Cardiac muscle cell (in vitro differentiated cells and primary cell): Measurements from ENCODE around the gene RELN. TPM values are rescaled to one million over a fixed set of nuclear protein-coding genes. Genes with fewer than 3 reads are reported as not detected.

Source experiments
- DNase-seq, 2 donors: peaks; one replicate each; pipeline versions ENCODE4 v3.0.0 to v3.0.0-alpha.2; 2010 to 2017; ENCODE audit warnings: low read depth in 1 of 2, low spot score in 1 of 2
- H3K27ac ChIP-seq: fragments of 200-600 bp; sonication (generic); 2 replicates; pipeline ENCODE4 v1.5.1; 2016
- H3K27me3 ChIP-seq: fragments of 200-600 bp; sonication (generic); 2 replicates; pipeline ENCODE4 v1.6.0; 2016; ENCODE audit warnings: control low read depth
- H3K36me3 ChIP-seq: fragments of 200-600 bp; sonication (generic); 2 replicates; pipeline ENCODE4 v1.5.1; 2016; ENCODE audit warnings: control low read depth
- H3K4me1 ChIP-seq: fragments of 200-600 bp; sonication (generic); 2 replicates; pipeline ENCODE4 v1.8.1; 2017; ENCODE audit warnings: low read depth, mild to moderate bottlenecking, mixed run types
- H3K4me3 ChIP-seq: fragments of 200-600 bp; sonication (generic); 2 replicates; pipeline ENCODE4 v1.5.1; 2016; ENCODE audit warnings: mild to moderate bottlenecking
- H3K9me3 ChIP-seq: fragments of 200-600 bp; sonication (generic); 2 replicates; pipeline ENCODE4 v1.5.1; 2017; ENCODE audit warnings: low read depth, mild to moderate bottlenecking, control low read depth
- CTCF ChIP-seq: IDR thresholded peaks from 2 replicates; pipeline ENCODE4 v1.5.1; 2012; ENCODE audit warnings: low read depth, mild to moderate bottlenecking, low read length
- polyA plus RNA-seq: library from polyadenylated mRNA; unstranded; fragments of >200 nt; fragmentation: Nextera tagmentation; extraction: Ambion mirVana; gene quantifications from 2 replicates; pipeline ENCODE4 v1.2.1, GENCODE V29; 2016
- total RNA-seq: library from RNA; depleted of rRNA; stranded (reverse); fragments of >200 nt; gene quantifications from 2 replicates; pipeline ENCODE4 v1.2.3, GENCODE V29; 2016

Gene RELN
- total and polyA plus RNA-seq, 2 experiments from 2014 or later, result 19.2 to 46.9 TPM

GRCh38 chr7:103609778-103610177, 379.7 kb downstream of the RELN start:
- DNase-seq, result no peak
- no peaks in the 10 kb centered on the region for H3K36me3 ChIP-seq
- no peak overlapping the region for H3K4me3 ChIP-seq
- no peak overlapping the region for H3K27ac ChIP-seq
- no peak for TF ChIP-seq CTCF
- peaks cover 13% of the 10 kb centered on the region for H3K4me1 ChIP-seq
- H3K9me3 ChIP-seq, result no peaks in the 10 kb centered on the region
- H3K27me3 ChIP-seq, result no peaks in the 10 kb centered on the region

GRCh38 chr7:103605640-103606039, 383.8 kb downstream of the RELN start:
- H3K27me3 ChIP-seq, result no peaks in the 10 kb centered on the region
- TF ChIP-seq CTCF, result no peak
- DNase-seq, result no peak
- H3K27ac ChIP-seq, result no peak overlapping the region
- H3K4me3 ChIP-seq, result no peak overlapping the region
- no peaks in the 10 kb centered on the region for H3K36me3 ChIP-seq
- H3K4me1 ChIP-seq, result no peaks in the 10 kb centered on the region
- no peaks in the 10 kb centered on the region for H3K9me3 ChIP-seq

GRCh38 chr7:103598326-103598905, 391.0 kb downstream of the RELN start:
- no peaks in the 10 kb centered on the region for H3K4me1 ChIP-seq
- no peak overlapping the region for H3K27ac ChIP-seq
- peaks cover 4% of the 10 kb centered on the region for H3K36me3 ChIP-seq
- H3K27me3 ChIP-seq, result no peaks in the 10 kb centered on the region
- no peak overlapping the region for H3K4me3 ChIP-seq
- no peaks in the 10 kb centered on the region for H3K9me3 ChIP-seq
- DNase-seq, result no peak
- no peak for TF ChIP-seq CTCF

- peaks cover 4% of the 10 kb centered on the region for H3K36me3 ChIP-seq
- H3K27me3 ChIP-seq, result no peaks in the 10 kb centered on the region
- no peak for DNase-seq
- no peaks in the 10 kb centered on the region for H3K4me1 ChIP-seq
- no peak overlapping the region for H3K27ac ChIP-seq
- H3K4me3 ChIP-seq, result no peak overlapping the region
- TF ChIP-seq CTCF, result no peak
- no peaks in the 10 kb centered on the region for H3K9me3 ChIP-seq
These were observed 391.9 kb downstream of the RELN start for GRCh38 chr7:103597606-103598005.

GRCh38 chr7:103594186-103594585, 395.3 kb downstream of the RELN start:
- H3K4me3 ChIP-seq, result no peak overlapping the region
- no peak overlapping the region for H3K27ac ChIP-seq
- TF ChIP-seq CTCF, result no peak
- DNase-seq, result no peak
- no peaks in the 10 kb centered on the region for H3K4me1 ChIP-seq
- peaks cover 4% of the 10 kb centered on the region for H3K36me3 ChIP-seq
- H3K27me3 ChIP-seq, result no peaks in the 10 kb centered on the region
- H3K9me3 ChIP-seq, result no peaks in the 10 kb centered on the region
